OCI-M1 (cell line): ENCODE measurements around the gene REV1.
"Not testable (repeated sequence)": the region's sequence is repeated elsewhere in the genome, so short reads cannot be mapped to it uniquely, and the experiment has no call there.

Experiments used
- DNase-seq: peaks from one replicate; lab custom pipeline; 2025; lab: John Stamatoyannopoulos, UW

The REV1 gene

DNA sequence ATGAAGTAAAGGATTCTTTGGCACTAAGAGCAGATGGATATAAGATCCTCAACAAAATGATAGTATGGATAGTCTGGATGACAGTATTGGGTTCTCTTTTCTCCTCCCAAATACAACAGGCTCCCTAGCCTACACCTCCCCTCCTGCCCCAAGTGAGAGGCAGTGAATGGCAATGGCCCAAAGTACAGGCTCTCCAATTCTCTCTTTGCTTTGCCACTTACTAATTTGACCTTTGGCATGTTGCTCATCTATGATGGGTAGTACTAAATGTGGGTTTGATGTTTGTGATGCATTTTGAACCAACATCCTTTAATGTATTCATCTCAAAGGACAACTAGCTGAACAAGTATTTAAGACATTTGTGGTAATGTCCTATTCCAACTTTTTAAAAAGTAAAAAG lies 86.7 kb downstream of the REV1 start:
- DNase-seq: no peak

GRCh38 chr2:99401841-99402240 lies 88.0 kb downstream of the REV1 start:
- DNase-seq: no peak

- no peak for DNase-seq
Measured at GRCh38 chr2:99399795-99400194, 90.0 kb downstream of the REV1 start.

- DNase-seq: no peak
Measured at GRCh38 chr2:99399063-99399462, 90.8 kb downstream of the REV1 start.

- DNase-seq: no peak
Measured at GRCh38 chr2:99398303-99398702, 91.5 kb downstream of the REV1 start.

- DNase-seq: no peak
Measured at GRCh38 chr2:99397266-99397920, 92.4 kb downstream of the REV1 start.

DNA sequence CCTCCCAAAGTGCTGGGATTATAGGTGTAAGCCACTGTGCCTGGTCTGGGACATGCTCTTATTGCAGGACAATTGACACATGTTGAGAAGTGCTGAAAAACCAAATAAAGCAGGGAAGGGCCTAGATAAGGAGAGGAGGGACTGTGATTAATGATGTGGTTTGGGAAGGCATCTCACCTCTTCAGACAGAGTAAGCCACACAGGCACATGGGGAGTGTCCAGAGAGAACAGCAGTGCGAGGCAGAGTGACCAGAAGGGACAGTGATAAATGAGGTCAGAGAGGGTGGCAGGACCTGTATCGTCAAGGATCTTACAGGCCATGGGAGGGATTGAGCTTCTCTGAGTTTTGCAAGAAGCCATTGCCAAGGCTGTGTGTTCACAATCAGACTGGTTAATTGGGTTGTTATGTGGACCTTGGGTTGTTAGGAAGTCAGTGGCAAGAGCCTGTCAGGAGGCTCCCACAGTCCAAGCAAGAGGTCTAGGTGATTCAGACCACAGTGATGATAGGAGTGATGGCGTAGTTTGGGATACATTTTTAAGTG lies 94.2 kb downstream of the REV1 start:
- DNase-seq: no peak

- DNase-seq: no peak
Measured at GRCh38 chr2:99389946-99390345, 99.9 kb downstream of the REV1 start.

GRCh38 chr2:99389371-99389770 lies 100.4 kb downstream of the REV1 start:
- DNase-seq: no peak

GRCh38 chr2:99388892-99389291 lies 100.9 kb downstream of the REV1 start:
- no peak for DNase-seq

DNA sequence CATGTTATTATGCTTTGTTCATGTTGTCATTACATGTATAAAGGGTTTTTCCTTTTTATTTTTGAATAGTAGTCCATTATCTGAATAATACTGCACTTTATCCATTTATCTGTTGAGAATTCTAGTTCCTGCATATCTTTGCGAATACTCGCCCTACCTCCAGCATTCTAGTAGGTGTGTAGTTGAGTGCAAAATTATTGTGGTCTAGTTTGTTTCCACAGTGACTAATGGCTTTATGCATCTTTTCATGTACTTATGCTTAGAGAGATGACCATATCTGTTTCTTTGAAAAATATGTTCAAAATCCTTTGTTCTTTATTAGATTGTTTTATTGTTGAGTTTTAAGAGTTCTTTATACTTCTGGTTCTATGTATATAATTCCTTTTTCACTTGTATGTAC lies 103.8 kb downstream of the REV1 start:
- DNase-seq: no peak

DNA sequence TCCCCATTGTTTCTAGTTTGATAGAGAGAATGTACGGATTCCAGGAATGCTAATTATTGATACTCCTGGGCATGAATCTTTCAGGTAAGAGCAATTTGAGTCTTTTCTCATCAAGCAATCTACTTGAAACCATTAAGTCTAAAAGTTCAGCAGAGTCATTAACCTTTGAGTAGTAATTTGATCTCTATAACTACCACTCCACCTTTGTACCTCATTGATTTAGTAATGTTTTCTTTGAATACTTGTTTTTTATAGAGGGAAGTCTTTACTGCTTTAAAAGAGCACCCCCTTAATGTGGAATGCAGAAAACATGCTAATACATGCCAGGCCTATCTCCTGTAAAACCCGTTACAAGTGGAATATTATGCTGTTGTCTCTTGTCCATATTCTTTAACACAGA lies 107.7 kb downstream of the REV1 start:
- DNase-seq: no peak

GRCh38 chr2:99380376-99381010 lies 109.3 kb downstream of the REV1 start:
- no peak for DNase-seq

- no peak for DNase-seq
Measured at GRCh38 chr2:99377879-99378278, 111.9 kb downstream of the REV1 start.

DNA sequence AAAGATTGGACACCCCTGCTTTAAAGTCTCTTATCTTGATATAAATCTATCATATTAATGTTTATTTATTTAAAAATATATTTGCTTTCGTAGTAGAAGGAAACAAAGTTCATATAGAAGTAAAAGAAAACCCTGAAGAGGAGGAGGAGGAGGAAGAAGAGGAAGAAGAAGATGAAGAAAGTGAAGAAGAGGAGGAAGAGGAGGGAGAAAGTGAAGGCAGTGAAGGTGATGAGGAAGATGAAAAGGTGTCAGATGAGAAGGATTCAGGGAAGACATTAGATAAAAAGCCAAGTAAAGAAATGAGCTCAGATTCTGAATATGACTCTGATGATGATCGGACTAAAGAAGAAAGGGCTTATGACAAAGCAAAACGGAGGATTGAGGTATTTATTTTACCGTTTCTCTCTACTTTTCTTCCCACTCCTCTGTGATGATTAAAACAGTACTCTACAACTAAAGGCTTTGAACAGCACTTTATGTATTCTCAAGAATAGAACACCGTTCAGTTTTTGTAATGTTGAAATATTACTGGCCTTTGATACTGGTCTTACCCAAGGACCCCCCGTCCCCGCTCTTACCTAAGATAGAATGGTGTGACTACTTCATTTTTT lies 113.5 kb downstream of the REV1 start:
- no peak for DNase-seq

GRCh38 chr2:99374747-99375146 lies 115.1 kb downstream of the REV1 start:
- DNase-seq: no peak

DNA sequence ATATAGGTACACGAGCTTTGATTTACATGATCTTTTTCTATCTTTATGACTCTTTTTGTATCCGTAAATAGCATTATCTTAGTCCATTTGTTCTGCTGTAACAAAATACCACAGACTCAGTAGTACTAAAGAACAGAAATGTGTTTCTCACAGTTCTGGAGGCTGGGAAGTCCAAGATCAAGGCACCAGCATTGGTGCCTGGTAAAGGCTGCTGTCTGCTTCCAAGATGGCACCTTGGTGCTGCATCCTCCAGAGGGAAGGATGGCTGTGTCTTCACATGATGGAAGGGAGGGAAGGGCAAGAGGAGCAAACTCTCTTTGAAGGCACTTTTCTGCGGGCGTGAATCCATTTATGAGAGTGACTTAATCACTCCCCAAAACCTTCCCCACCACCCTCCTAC lies 116.7 kb downstream of the REV1 start:
- no peak for DNase-seq

DNA sequence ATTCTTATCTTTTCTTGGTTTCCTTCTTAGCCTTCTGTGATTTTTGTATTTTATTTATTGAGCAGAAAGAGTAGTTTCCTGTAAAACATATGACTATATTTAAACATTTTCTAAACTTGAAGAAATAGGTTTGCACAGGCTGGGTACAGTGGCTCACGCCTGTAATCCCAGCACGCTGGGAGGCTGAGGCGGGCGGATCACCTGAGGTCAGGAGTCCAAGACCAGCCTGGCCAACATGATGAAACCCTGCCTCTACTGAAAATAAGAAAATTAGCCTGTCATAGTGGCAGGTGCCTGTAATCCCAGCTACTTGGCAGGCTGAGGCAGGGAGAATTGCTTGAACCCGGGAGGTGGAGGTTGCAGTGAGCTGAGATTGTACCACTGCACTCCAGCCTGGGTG lies 121.0 kb downstream of the REV1 start:
- not testable (repeated sequence) for DNase-seq

GRCh38 chr2:99365661-99366060 lies 124.2 kb downstream of the REV1 start:
- no peak for DNase-seq

DNA sequence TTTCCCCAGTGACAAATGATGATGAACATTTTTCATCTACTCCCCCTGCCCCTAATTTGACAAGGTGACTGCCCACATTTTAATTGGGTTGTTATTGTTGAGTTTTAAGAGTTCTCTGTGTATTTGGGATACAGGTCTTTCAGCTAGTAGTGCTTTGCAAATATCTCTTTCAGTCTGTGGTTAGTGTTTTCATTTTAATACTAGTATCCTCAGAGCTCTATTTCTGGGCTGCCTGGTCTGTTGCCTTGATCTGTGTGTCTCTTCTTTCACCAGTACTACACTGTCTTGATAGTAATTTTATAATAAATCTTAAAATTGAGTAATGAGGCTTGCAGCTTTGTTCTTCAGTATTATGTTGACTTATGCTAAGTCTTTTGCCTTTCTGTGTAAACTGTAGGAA lies 133.0 kb downstream of the REV1 start:
- no peak for DNase-seq

DNA sequence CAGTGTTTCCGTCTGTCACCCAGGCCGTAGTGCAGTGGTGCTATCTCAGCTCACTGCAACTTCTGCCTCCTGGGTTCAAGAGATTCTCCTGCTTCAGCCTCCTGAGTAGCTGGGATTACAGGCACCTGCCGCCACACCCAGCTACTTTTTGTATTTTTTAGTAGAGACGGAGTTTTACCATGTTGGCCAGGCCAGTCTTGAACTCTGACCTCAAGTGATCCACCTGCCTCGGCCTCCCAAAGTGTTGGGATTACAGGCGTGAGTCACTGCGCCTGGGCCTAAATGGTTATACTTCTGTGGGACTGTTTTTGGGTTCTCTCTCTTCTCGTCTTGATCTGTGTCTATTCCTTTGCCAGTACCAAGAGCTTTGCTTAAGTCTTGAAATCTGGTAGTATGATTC lies 135.0 kb downstream of the REV1 start:
- not testable (repeated sequence) for DNase-seq

GRCh38 chr2:99354070-99354469 lies 135.7 kb downstream of the REV1 start:
- DNase-seq: no peak
